BE2C (cell line): ENCODE data around the gene CIZ1.
A peak's percentile ranks its signal among the peaks of the same experiment; 100 is the strongest.

Experiments used
- DNase-seq: peaks from one replicate; pipeline ENCODE4 v3.0.0-alpha.2; 2020
- H3K27me3 ChIP-seq: fragments of 250-450 bp; sonication (Bioruptor Pico); 2 replicates; pipeline ENCODE4 v1.5.1; 2020; ENCODE audit warnings: mild to moderate bottlenecking
- H3K36me3 ChIP-seq: fragments of 250-450 bp; sonication (Bioruptor Pico); 2 replicates; pipeline ENCODE4 v1.5.1; 2020; ENCODE audit warnings: mild to moderate bottlenecking
- H3K4me1 ChIP-seq: fragments of 250-450 bp; sonication (Bioruptor Pico); 2 replicates; pipeline ENCODE4 v1.5.1; 2020
- H3K4me3 ChIP-seq: 2 replicates; pipeline ENCODE4 v1.5.1; 2011; ENCODE audit warnings: low read depth, low read length
- H3K9me3 ChIP-seq: fragments of 250-450 bp; sonication (Bioruptor Pico); 2 replicates; pipeline ENCODE4 v1.5.1; 2020
- CTCF ChIP-seq: IDR thresholded peaks from 2 replicates; pipeline ENCODE4 v1.5.1; 2012; ENCODE audit warnings: mild to moderate bottlenecking, low read depth, low read length

The CIZ1 gene

GRCh38 chr9:128124451-128124850 lies 66.9 kb downstream of the CIZ1 start:
- Histone ChIP-seq H3K9me3 (no peaks in the 10 kb centered on the region), H3K4me1 (peaks cover 13% of the 10 kb centered on the region), H3K27me3 (no peaks in the 10 kb centered on the region), H3K4me3 (no peak overlapping the region), H3K36me3 (peaks cover 46% of the 10 kb centered on the region)
- no peak for DNase-seq
- no peak for TF ChIP-seq CTCF

GRCh38 chr9:128123451-128124080 lies 67.8 kb downstream of the CIZ1 start:
- Histone ChIP-seq H3K4me1 (peaks cover 13% of the 10 kb centered on the region), H3K36me3 (peaks cover 46% of the 10 kb centered on the region)
- TF ChIP-seq CTCF: no peak

GRCh38 chr9:128122809-128123175 lies 68.6 kb downstream of the CIZ1 start:
- peaks cover 13% of the 10 kb centered on the region for H3K4me1 ChIP-seq
- TF ChIP-seq CTCF: no peak
- H3K36me3 ChIP-seq: peaks cover 46% of the 10 kb centered on the region
- H3K9me3 ChIP-seq: no peaks in the 10 kb centered on the region
- no peaks in the 10 kb centered on the region for H3K27me3 ChIP-seq
- H3K4me3 ChIP-seq: no peak overlapping the region
- no peak for DNase-seq

More at GRCh38 chr9:128123451-128124080, 67.8 kb downstream of the CIZ1 start:
- no peak for DNase-seq
- no peaks in the 10 kb centered on the region for H3K9me3 ChIP-seq
- H3K27me3 ChIP-seq: no peaks in the 10 kb centered on the region
- H3K4me3 ChIP-seq: no peak overlapping the region

GRCh38 chr9:128121924-128122808 lies 69.2 kb downstream of the CIZ1 start:
- no peak for TF ChIP-seq CTCF
- Histone ChIP-seq H3K4me1 (peaks cover 13% of the 10 kb centered on the region), H3K9me3 (no peaks in the 10 kb centered on the region), H3K27me3 (no peaks in the 10 kb centered on the region), H3K4me3 (no peak overlapping the region), H3K36me3 (peaks cover 43% of the 10 kb centered on the region)
- no peak for DNase-seq

GRCh38 chr9:128121466-128121810 lies 69.9 kb downstream of the CIZ1 start:
- Histone ChIP-seq H3K36me3 (peaks cover 43% of the 10 kb centered on the region), H3K4me1 (peaks cover 13% of the 10 kb centered on the region), H3K4me3 (no peak overlapping the region), H3K27me3 (no peaks in the 10 kb centered on the region), H3K9me3 (no peaks in the 10 kb centered on the region)
- no peak for DNase-seq
- no peak for TF ChIP-seq CTCF

GRCh38 chr9:128120741-128121465 lies 70.5 kb downstream of the CIZ1 start:
- Histone ChIP-seq H3K4me3 (no peak overlapping the region), H3K9me3 (no peaks in the 10 kb centered on the region), H3K27me3 (no peaks in the 10 kb centered on the region), H3K36me3 (peaks cover 43% of the 10 kb centered on the region), H3K4me1 (peaks cover 13% of the 10 kb centered on the region)
- no peak for TF ChIP-seq CTCF
- DNase-seq: peak; percentile 82
